CD8-positive, alpha-beta memory T cell (primary cell): ENCODE results near the gene UST. TPM values are rescaled to one million over a fixed set of nuclear protein-coding genes. Genes with fewer than 3 reads are reported as not detected.
"Not testable (repeated sequence)": the region's sequence is repeated elsewhere in the genome, so short reads cannot be mapped to it uniquely, and the experiment has no call there.

Experiments used
- CTCF ChIA-PET: fragments of 350-600 bp; sonication (Branson Sonifier 250); formaldehyde crosslinking; loops from one replicate; lab custom pipeline; 2021; ENCODE audit warnings: antibody characterized with exemption; lab: Charles Lee
- POLR2A ChIA-PET: fragments of 350-600 bp; sonication (Branson Sonifier 250); formaldehyde crosslinking; loops from one replicate; lab custom pipeline; 2021; ENCODE audit warnings: antibody characterized with exemption; lab: Charles Lee
- DNase-seq, 5 donors: peaks; one replicate each; pipeline versions ENCODE4 v3.0.0 to v3.0.0-alpha.2; 2020 to 2022; ENCODE audit warnings: mixed read lengths in 1 of 5
- H3K27ac ChIP-seq: one replicate; pipeline ENCODE4 v1.7.0; 2013; ENCODE audit warnings: low read depth, mild to moderate bottlenecking, low read length, moderate library complexity
- H3K27me3 ChIP-seq: 2 replicates; pipeline ENCODE4 v1.7.0; 2013; ENCODE audit warnings: low read length, mild to moderate bottlenecking; ENCODE audit not compliant: insufficient read depth, poor library complexity, severe bottlenecking
- H3K36me3 ChIP-seq: 2 replicates; pipeline ENCODE4 v1.7.0; 2013; ENCODE audit warnings: mild to moderate bottlenecking, low read length, moderate library complexity; ENCODE audit not compliant: insufficient read depth
- H3K4me1 ChIP-seq: 2 replicates; pipeline ENCODE4 v1.7.0; 2013; ENCODE audit warnings: mild to moderate bottlenecking, low read length, moderate library complexity; ENCODE audit not compliant: insufficient read depth
- H3K4me3 ChIP-seq: 2 replicates; pipeline ENCODE4 v1.7.0; 2013; ENCODE audit warnings: mild to moderate bottlenecking, low read length
- H3K9me3 ChIP-seq: 2 replicates; pipeline ENCODE4 v1.7.0; 2013; ENCODE audit warnings: mild to moderate bottlenecking, low read length
- H3K27ac Mint-ChIP-seq, 8 donors: one replicate each; pipeline ENCODE4 v1.8.0; 2020 to 2021; ENCODE audit warnings: mixed read lengths in 8 of 8, mild to moderate bottlenecking in 6 of 8, inconsistent platforms in 3 of 8, moderate library complexity in 3 of 8
- H3K27me3 Mint-ChIP-seq, 2 donors: one replicate each; pipeline ENCODE4 v1.8.0; 2020 to 2021; ENCODE audit warnings: mixed read lengths in 2 of 2, mild to moderate bottlenecking in 1 of 2, moderate library complexity in 1 of 2
- H3K36me3 Mint-ChIP-seq, 3 donors: one replicate each; pipeline ENCODE4 v1.8.0; 2020 to 2021; ENCODE audit warnings: mixed read lengths in 3 of 3, inconsistent platforms in 1 of 3, mild to moderate bottlenecking in 1 of 3
- H3K4me1 Mint-ChIP-seq, 3 donors: one replicate each; pipeline ENCODE4 v1.8.0; 2020 to 2021; ENCODE audit warnings: mixed read lengths in 3 of 3, inconsistent platforms in 1 of 3, mild to moderate bottlenecking in 1 of 3
- H3K4me3 Mint-ChIP-seq, 7 donors: one replicate each; pipeline ENCODE4 v1.8.0; 2020 to 2021; ENCODE audit warnings: mixed read lengths in 7 of 7, mild to moderate bottlenecking in 6 of 7, moderate library complexity in 4 of 7, inconsistent platforms in 2 of 7
- H3K9me3 Mint-ChIP-seq, 5 donors: one replicate each; pipeline ENCODE4 v1.8.0; 2020 to 2022; ENCODE audit warnings: mixed read lengths in 5 of 5, mild to moderate bottlenecking in 3 of 5, moderate library complexity in 2 of 5, inconsistent platforms in 1 of 5
- polyA plus RNA-seq: library from polyadenylated mRNA; unstranded; fragments of 300-500 nt; fragmentation: Illumina TruSeq; gene quantifications from one replicate; pipeline ENCODE4 v1.2.3, GENCODE V29; 2021
- total RNA-seq, 2 experiments: library from RNA; stranded (reverse); gene quantifications; one replicate each; pipeline ENCODE4 v1.2.3, GENCODE V29; 2021

UST gene
- total and polyA plus RNA-seq, 3 experiments from 2014 or later, result 2.4 to 7.8 (median 6.4) TPM

DNA sequence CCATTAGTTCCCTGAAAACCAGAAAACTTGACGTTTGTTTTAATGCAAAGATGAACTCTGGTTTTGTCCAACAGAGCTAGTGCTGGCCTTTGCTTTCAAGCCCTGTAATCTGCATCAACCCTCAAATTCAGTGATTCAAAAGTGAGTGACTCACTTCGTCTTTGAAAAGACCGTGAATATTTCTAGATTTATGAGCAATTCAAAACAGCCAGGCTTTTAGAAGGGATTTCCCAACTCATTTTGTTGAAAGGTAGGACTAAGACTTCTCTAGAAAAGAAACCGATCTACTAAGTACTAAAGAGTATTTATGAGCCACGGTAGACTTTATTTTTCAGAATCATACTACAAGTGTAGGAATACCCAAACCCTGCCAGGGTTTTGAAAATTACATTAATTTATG is 121.5 kb downstream of the UST start:
- H3K4me3 Mint-ChIP-seq, result no peak overlapping the region

DNA sequence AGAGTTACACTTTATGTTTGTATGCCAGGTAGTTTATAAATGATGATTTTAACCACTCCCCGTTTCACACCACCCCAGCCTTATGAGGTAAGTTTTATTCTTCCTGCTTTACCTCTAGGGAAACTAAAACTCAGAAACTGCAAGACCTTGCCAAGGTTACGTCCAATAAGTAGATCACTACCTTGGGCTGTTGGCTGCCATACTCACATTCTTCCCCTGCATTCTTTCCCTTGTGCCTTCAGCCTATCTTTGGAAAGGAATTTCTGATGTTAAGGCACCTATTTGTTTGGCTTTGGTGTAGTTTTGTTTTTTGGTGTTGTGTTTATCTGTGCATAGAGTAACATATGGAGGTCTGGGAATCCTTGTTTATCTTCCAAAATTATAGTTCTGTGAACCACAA is 122.1 kb downstream of the UST start:
- ChIA-PET CTCF (no interaction called here), POLR2A (no interaction called here)
- no peaks in the 10 kb centered on the region for H3K9me3 Mint-ChIP-seq
- DNase-seq, result no peak
- H3K27me3 Mint-ChIP-seq, result no peaks in the 10 kb centered on the region
- Histone ChIP-seq H3K36me3 (no peaks in the 10 kb centered on the region), H3K9me3 (no peaks in the 10 kb centered on the region), H3K4me3 (no peak overlapping the region), H3K27ac (no peak overlapping the region), H3K4me1 (no peaks in the 10 kb centered on the region), H3K27me3 (no peaks in the 10 kb centered on the region)
- peaks cover 0 to 2% (median 0%) of the 10 kb centered on the region in 3 donors for H3K36me3 Mint-ChIP-seq
- no peak overlapping the region for H3K4me3 Mint-ChIP-seq
- H3K4me1 Mint-ChIP-seq, result peaks cover 21 to 65% (median 64%) of the 10 kb centered on the region in 3 donors
- no peak overlapping the region for H3K27ac Mint-ChIP-seq

More for the DNA sequence above, 121.5 kb downstream of the UST start:
- no peak overlapping the region for H3K4me3 ChIP-seq
- ChIA-PET POLR2A (no interaction called here), CTCF (no interaction called here)
- no peak overlapping the region for H3K27ac ChIP-seq
- peaks cover 21 to 65% (median 60%) of the 10 kb centered on the region in 3 donors for H3K4me1 Mint-ChIP-seq
- H3K27ac Mint-ChIP-seq, result peak overlapping the region in 1 of 8 donors; percentile 25
- H3K4me1 ChIP-seq, result no peaks in the 10 kb centered on the region
- H3K9me3 ChIP-seq, result no peaks in the 10 kb centered on the region
- peaks cover 0 to 2% (median 0%) of the 10 kb centered on the region in 3 donors for H3K36me3 Mint-ChIP-seq
- no peaks in the 10 kb centered on the region for H3K9me3 Mint-ChIP-seq
- no peaks in the 10 kb centered on the region for H3K27me3 Mint-ChIP-seq
- no peaks in the 10 kb centered on the region for H3K27me3 ChIP-seq
- no peak for DNase-seq
- no peaks in the 10 kb centered on the region for H3K36me3 ChIP-seq

DNA sequence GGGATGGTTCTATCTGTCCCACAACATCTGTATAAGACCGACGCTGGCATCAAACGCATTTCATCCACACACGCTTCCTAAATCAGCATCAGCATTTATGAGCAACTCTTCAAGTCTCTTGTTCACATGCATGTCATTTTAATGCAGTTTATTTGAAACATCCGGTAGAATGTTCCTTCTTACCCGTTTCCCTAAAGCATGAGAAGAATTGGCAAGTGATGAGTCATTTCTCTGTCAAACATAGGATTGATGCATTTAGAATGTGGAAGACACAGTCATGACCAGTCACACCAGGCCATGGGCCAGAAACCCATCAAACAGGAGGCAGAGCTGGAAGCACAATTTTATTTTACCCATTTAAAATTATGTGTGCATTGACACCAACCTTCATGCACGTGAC is 122.8 kb downstream of the UST start:
- H3K4me3 Mint-ChIP-seq, result no peak overlapping the region
- CTCF ChIA-PET, result no interaction called here
- no peaks in the 10 kb centered on the region for H3K4me1 ChIP-seq
- POLR2A ChIA-PET, result no interaction called here
- peaks cover 20 to 62% (median 59%) of the 10 kb centered on the region in 3 donors for H3K4me1 Mint-ChIP-seq
- H3K9me3 ChIP-seq, result no peaks in the 10 kb centered on the region
- no peak overlapping the region for H3K4me3 ChIP-seq
- H3K36me3 Mint-ChIP-seq, result peaks cover 0 to 2% (median 0%) of the 10 kb centered on the region in 3 donors
- no peak for DNase-seq
- no peaks in the 10 kb centered on the region for H3K27me3 ChIP-seq
- H3K27ac ChIP-seq, result no peak overlapping the region
- H3K27me3 Mint-ChIP-seq, result no peaks in the 10 kb centered on the region
- H3K27ac Mint-ChIP-seq, result no peak overlapping the region
- no peaks in the 10 kb centered on the region for H3K9me3 Mint-ChIP-seq
- no peaks in the 10 kb centered on the region for H3K36me3 ChIP-seq

DNA sequence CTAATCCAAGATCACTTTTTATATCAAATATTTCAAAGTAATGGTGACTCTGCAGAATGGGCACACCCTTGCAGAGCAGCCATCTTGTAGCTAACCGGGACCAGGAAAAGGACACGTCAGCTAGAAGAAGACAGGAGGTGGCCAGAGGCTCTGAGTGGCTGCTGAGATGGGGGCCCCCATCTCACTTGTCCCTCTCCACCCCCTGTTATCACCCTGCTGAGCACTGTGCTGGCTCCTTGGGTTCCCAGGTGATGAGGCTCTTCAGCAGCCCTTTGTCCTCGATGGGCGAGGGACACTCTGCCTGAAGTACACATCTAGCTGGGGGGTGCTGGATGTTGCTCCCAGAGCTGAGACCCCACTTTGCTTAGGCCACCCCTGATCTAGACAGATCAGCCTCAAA is 126.3 kb downstream of the UST start:
- ChIA-PET CTCF (no interaction called here), POLR2A (no interaction called here)
- Histone ChIP-seq H3K4me1 (no peaks in the 10 kb centered on the region), H3K36me3 (no peaks in the 10 kb centered on the region), H3K27me3 (no peaks in the 10 kb centered on the region), H3K27ac (no peak overlapping the region), H3K4me3 (no peak overlapping the region), H3K9me3 (no peaks in the 10 kb centered on the region)
- no peaks in the 10 kb centered on the region for H3K9me3 Mint-ChIP-seq
- peaks cover 13 to 41% (median 36%) of the 10 kb centered on the region in 3 donors for H3K4me1 Mint-ChIP-seq
- no peak for DNase-seq
- H3K27me3 Mint-ChIP-seq, result no peaks in the 10 kb centered on the region
- peaks cover 0 to 2% (median 0%) of the 10 kb centered on the region in 3 donors for H3K36me3 Mint-ChIP-seq
- no peak overlapping the region for H3K4me3 Mint-ChIP-seq
- H3K27ac Mint-ChIP-seq, result peak overlapping the region in 1 of 8 donors; percentile 70

DNA sequence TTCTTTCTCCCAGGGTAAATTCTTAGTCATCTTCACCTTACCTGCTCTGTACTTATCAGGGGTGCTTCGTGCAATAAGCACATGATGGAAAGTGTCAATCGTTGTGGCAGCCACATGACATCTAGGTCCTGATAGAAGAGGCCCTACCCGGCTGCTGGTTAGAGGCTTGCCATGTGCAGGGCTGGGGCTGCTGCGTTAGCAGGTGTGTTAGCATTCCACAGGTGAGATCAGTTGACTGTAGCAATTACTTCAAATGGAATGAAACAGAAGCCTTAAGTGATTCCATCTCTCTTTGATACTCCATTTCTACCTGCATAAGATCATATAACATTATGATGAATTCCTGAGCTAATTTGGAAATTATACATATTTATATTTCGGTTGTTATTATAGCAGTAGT is 127.0 kb downstream of the UST start:
- Histone ChIP-seq H3K4me1 (no peaks in the 10 kb centered on the region), H3K27me3 (no peaks in the 10 kb centered on the region), H3K4me3 (no peak overlapping the region), H3K36me3 (no peaks in the 10 kb centered on the region), H3K27ac (no peak overlapping the region), H3K9me3 (no peaks in the 10 kb centered on the region)
- Mint-ChIP-seq H3K4me3 (no peak overlapping the region), H3K9me3 (no peaks in the 10 kb centered on the region), H3K4me1 (peaks cover 13 to 37% (median 29%) of the 10 kb centered on the region in 3 donors), H3K27ac (no peak overlapping the region), H3K36me3 (peaks cover 0 to 2% (median 0%) of the 10 kb centered on the region in 3 donors), H3K27me3 (no peaks in the 10 kb centered on the region)
- no peak for DNase-seq
- CTCF ChIA-PET, result no interaction called here
- POLR2A ChIA-PET, result no interaction called here

DNA sequence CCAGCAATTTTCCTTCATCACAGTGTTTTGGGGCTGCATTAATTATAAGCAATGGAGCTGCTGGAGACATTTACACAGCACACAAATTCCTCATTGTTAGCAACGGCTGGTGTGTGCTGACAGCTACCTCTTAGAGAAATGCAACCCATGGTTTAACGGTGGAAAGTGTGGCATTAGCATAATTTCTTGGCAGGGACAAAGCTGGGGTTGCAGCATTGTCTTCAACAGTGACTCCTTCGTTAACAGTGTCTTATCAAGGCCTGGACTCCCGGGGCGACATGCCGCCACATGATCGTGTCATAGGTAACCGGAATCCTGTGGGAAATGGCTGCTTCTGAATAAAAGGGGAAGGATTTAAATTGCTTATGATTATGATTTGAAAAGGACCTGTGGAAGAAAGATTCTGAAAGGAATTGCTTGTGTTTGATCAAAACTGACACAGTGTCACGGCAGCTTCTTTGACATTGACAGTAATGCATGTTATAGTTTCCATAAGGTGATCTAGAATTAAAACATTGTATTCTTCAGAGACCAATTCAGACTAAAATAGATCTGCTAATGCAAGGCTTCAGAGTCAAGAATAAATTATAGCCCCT is 128.0 kb downstream of the UST start:
- no peaks in the 10 kb centered on the region for H3K36me3 ChIP-seq
- Mint-ChIP-seq H3K27ac (no peak overlapping the region), H3K4me1 (peaks cover 11 to 35% (median 28%) of the 10 kb centered on the region in 3 donors), H3K9me3 (no peaks in the 10 kb centered on the region), H3K4me3 (no peak overlapping the region), H3K36me3 (peaks cover 0 to 2% (median 0%) of the 10 kb centered on the region in 3 donors), H3K27me3 (no peaks in the 10 kb centered on the region)
- no peaks in the 10 kb centered on the region for H3K9me3 ChIP-seq
- no peak for DNase-seq
- no peak overlapping the region for H3K27ac ChIP-seq
- ChIA-PET CTCF (no interaction called here), POLR2A (no interaction called here)
- H3K27me3 ChIP-seq, result no peaks in the 10 kb centered on the region
- no peaks in the 10 kb centered on the region for H3K4me1 ChIP-seq
- H3K4me3 ChIP-seq, result no peak overlapping the region

DNA sequence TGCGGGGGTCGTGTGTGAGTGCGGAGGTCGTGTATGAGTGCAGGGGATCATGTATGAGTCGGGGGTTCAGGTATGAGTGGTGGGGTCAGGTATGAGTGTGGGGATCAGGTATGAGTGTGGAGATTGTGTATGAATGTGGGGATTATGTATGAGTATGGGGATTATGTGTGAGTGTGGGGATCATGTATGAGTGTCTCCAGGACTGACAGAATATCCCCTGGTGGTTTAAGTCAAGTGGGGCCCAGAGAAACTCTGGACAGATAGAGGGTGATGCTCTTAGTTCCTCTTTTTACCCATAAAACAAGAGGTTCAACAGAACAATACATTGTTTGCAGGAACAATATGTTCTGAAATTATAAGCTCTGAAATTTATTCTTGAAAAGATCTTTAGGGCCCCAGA is 131.9 kb downstream of the UST start:
- H3K4me1 ChIP-seq, result no peaks in the 10 kb centered on the region
- no peaks in the 10 kb centered on the region for H3K36me3 ChIP-seq
- ChIA-PET POLR2A (no interaction called here), CTCF (interaction anchor here (1.0 kb wide), 1 partner anchor 12 kb away, joined by 3 read pairs; no protein-coding TSS in a partner anchor)
- H3K27me3 ChIP-seq, result no peaks in the 10 kb centered on the region
- no peaks in the 10 kb centered on the region for H3K9me3 ChIP-seq
- peaks cover 1 to 35% (median 10%) of the 10 kb centered on the region in 3 donors for H3K4me1 Mint-ChIP-seq
- no peak overlapping the region for H3K4me3 Mint-ChIP-seq
- H3K4me3 ChIP-seq, result no peak overlapping the region
- H3K27ac ChIP-seq, result no peak overlapping the region
- DNase-seq, result no peak
- H3K9me3 Mint-ChIP-seq, result no peaks in the 10 kb centered on the region
- H3K27me3 Mint-ChIP-seq, result no peaks in the 10 kb centered on the region
- no peak overlapping the region for H3K27ac Mint-ChIP-seq
- H3K36me3 Mint-ChIP-seq, result no peaks in the 10 kb centered on the region

DNA sequence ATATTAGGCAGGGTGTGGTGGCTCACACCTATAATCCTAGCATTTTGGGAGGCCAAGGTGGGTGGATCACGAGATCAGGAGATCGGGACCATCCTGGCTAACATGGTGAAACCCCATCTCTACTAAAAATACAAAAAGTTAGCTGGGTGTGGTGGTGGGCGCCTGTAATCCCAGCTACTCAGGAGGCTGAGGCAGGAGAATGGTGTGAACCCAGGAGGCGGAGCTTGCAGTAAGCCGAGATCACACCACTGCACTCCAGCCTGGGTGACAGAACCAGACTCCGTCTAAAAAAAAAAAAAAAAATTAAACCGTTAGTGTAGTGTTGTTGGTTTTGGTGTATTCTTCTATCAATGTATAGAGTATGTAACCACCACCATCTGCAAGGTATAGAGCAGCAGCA is 133.9 kb downstream of the UST start:
- H3K36me3 ChIP-seq, DNase-seq, CTCF ChIA-PET, H3K4me3 ChIP-seq, H3K9me3 ChIP-seq, POLR2A ChIA-PET, H3K4me1 ChIP-seq, H3K27ac ChIP-seq, H3K36me3 Mint-ChIP-seq, H3K4me3 Mint-ChIP-seq, H3K27me3 ChIP-seq, H3K9me3 Mint-ChIP-seq, H3K27ac Mint-ChIP-seq, H3K27me3 Mint-ChIP-seq: not testable (repeated sequence)
- peaks cover 1 to 29% (median 10%) of the 10 kb centered on the region in 3 donors for H3K4me1 Mint-ChIP-seq
